ENCODE results near the gene HAUS8. TPM values are rescaled to one million over a fixed set of nuclear protein-coding genes. Genes with fewer than 3 reads are reported as not detected.

The HAUS8 gene
- total and polyA plus RNA-seq, 12 donors: 3.9 to 17.9 (median 9.0) TPM

DNA sequence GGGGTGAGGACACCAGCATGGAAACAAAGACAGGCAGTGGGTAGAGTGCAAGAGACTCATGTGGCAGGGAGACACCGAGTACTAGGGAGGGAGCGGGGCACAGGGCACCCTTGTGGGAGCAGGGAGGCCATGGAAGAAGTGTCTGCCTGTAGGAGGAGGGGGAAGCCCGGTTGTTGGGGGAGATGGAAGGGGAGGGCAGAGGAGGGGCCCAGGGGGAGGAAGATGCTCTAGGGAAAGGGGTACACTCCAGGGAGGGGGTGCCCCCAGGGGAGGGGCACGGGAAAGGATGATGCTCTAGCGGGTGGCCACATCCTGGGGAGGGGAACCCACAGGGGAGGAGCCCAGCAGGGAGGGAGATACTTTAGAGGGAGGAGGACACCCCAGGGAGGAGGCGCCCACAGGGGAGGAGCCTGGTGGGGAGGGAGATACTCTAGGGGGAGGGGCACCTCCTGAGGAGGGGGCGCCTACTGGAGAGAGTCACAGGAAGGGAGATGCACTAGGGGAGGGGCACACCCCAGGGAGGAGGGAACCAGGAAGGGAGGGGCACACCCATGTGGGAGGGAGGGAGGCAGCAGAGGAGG, 73.6 kb downstream of the HAUS8 start:
- H3K27ac ChIP-seq: no peak overlapping the region
- no peak overlapping the region for H3K4me3 ChIP-seq
- WGBS, 4 donors: 42 to 69% (median 54%) methylated on average over 6 to 7 of the region's 7 CpGs
- no peaks in the 10 kb centered on the region for H3K4me1 ChIP-seq (replicated peaks in 1 of 2)
- no peaks in the 10 kb centered on the region for H3K9me3 ChIP-seq (replicated peaks in 1 of 3)
- no peaks in the 10 kb centered on the region for H3K36me3 ChIP-seq (replicated peaks in 1 of 2)
- no peaks in the 10 kb centered on the region for H3K27me3 ChIP-seq
- DNase-seq: no peak
- TF ChIP-seq POLR2A (IDR thresholded peaks at IDR 0.05): no peak
- TF ChIP-seq, protein P1, sequence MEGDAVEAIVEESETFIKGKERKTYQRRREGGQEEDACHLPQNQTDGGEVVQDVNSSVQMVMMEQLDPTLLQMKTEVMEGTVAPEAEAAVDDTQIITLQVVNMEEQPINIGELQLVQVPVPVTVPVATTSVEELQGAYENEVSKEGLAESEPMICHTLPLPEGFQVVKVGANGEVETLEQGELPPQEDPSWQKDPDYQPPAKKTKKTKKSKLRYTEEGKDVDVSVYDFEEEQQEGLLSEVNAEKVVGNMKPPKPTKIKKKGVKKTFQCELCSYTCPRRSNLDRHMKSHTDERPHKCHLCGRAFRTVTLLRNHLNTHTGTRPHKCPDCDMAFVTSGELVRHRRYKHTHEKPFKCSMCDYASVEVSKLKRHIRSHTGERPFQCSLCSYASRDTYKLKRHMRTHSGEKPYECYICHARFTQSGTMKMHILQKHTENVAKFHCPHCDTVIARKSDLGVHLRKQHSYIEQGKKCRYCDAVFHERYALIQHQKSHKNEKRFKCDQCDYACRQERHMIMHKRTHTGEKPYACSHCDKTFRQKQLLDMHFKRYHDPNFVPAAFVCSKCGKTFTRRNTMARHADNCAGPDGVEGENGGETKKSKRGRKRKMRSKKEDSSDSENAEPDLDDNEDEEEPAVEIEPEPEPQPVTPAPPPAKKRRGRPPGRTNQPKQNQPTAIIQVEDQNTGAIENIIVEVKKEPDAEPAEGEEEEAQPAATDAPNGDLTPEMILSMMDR (IDR thresholded peaks at IDR 0.05): no peak
- intact Hi-C loops (cut with DNase I): no loop called here

Other genes with a start within 250 kb of the HAUS8 start
- gene SIN3B, start 246.1 kb downstream of the HAUS8 start, total RNA-seq: 10 to 100 TPM; 22.8 to 72.3 (median 35.1) TPM
- 100 to 1,000 TPM in 1 of 3 donors, 10 to 100 TPM in 2; 30.1 to 133 (median 56.7) TPM for gene SIN3B, start 246.1 kb downstream of the HAUS8 start, polyA plus RNA-seq
- gene F2RL3, start 186.5 kb downstream of the HAUS8 start, total RNA-seq: 1 to 10 TPM in 7 of 9 donors, under 1 TPM in 2; 0.17 to 3.8 (median 2.2) TPM
- gene F2RL3, start 186.5 kb downstream of the HAUS8 start, polyA plus RNA-seq: 1 to 10 TPM in 2 of 3 donors, under 1 TPM in 1; 0.62 to 3.1 (median 3.0) TPM
- 10 to 100 TPM in 3 of 9 donors, 1 to 10 TPM in 6; 5.2 to 19.1 (median 8.7) TPM for gene CPAMD8, start 48.6 kb downstream of the HAUS8 start, total RNA-seq
- gene CPAMD8, start 48.6 kb downstream of the HAUS8 start, polyA plus RNA-seq: 10 to 100 TPM in 2 of 3 donors, 1 to 10 TPM in 1; 3.1 to 33.7 (median 18.6) TPM
- gene MYO9B, start 325 bp upstream of the HAUS8 start, total RNA-seq: 100 to 1,000 TPM in 1 of 9 donors, 10 to 100 TPM in 8; 23.6 to 183 (median 85.3) TPM
- 100 to 1,000 TPM in 1 of 3 donors, 10 to 100 TPM in 2; 29.9 to 236 (median 99.6) TPM for gene MYO9B, start 325 bp upstream of the HAUS8 start, polyA plus RNA-seq
- 10 to 100 TPM; 26.5 to 55.6 (median 42.3) TPM for gene USE1, start 139.9 kb upstream of the HAUS8 start, total RNA-seq
- 10 to 100 TPM; 23.7 to 87.8 (median 75.3) TPM for gene USE1, start 139.9 kb upstream of the HAUS8 start, polyA plus RNA-seq
- gene OCEL1, start 150.8 kb upstream of the HAUS8 start, total RNA-seq: 10 to 100 TPM in 8 of 9 donors, 1 to 10 TPM in 1; 6.1 to 49.1 (median 33.6) TPM
- gene OCEL1, start 150.8 kb upstream of the HAUS8 start, polyA plus RNA-seq: 10 to 100 TPM; 10.3 to 48.2 (median 27.0) TPM
- gene NR2F6, start 170.5 kb upstream of the HAUS8 start, total RNA-seq: 100 to 1,000 TPM in 1 of 9 donors, 10 to 100 TPM in 8; 36.2 to 140 (median 57.0) TPM
- 10 to 100 TPM in 2 of 3 donors, 1 to 10 TPM in 1; 6.6 to 26.3 (median 22.6) TPM for gene NR2F6, start 170.5 kb upstream of the HAUS8 start, polyA plus RNA-seq
- gene USHBP1, start 189.3 kb upstream of the HAUS8 start, total RNA-seq: 10 to 100 TPM in 2 of 9 donors, 1 to 10 TPM in 7; 1.8 to 13.2 (median 4.1) TPM
- 10 to 100 TPM in 2 of 3 donors, under 1 TPM in 1; 0.71 to 23.6 (median 10.4) TPM for gene USHBP1, start 189.3 kb upstream of the HAUS8 start, polyA plus RNA-seq
- 100 to 1,000 TPM in 2 of 9 donors, 10 to 100 TPM in 7; 68.5 to 162 (median 79.7) TPM for gene BABAM1, start 192.0 kb upstream of the HAUS8 start, total RNA-seq
- gene BABAM1, start 192.0 kb upstream of the HAUS8 start, polyA plus RNA-seq: 100 to 1,000 TPM in 2 of 3 donors, 10 to 100 TPM in 1; 71.1 to 116 (median 101) TPM
- gene ANKLE1, start 206.4 kb upstream of the HAUS8 start, total RNA-seq: 1 to 10 TPM in 1 of 9 donors, under 1 TPM in 8; 0.17 to 1.8 (median 0.35) TPM
- 1 to 10 TPM in 1 of 3 donors, under 1 TPM in 2; 0.11 to 1.7 (median 0.64) TPM for gene ANKLE1, start 206.4 kb upstream of the HAUS8 start, polyA plus RNA-seq
- gene ABHD8, start 228.0 kb upstream of the HAUS8 start, total RNA-seq: 10 to 100 TPM; 13.6 to 60.0 (median 39.6) TPM
- 10 to 100 TPM in 2 of 3 donors, 1 to 10 TPM in 1; 2.3 to 33.1 (median 32.0) TPM for gene ABHD8, start 228.0 kb upstream of the HAUS8 start, polyA plus RNA-seq
- gene MRPL34, start 230.4 kb upstream of the HAUS8 start, total RNA-seq: 100 to 1,000 TPM in 8 of 9 donors, 10 to 100 TPM in 1; 95.8 to 358 (median 165) TPM
- 100 to 1,000 TPM; 101 to 144 (median 121) TPM for gene MRPL34, start 230.4 kb upstream of the HAUS8 start, polyA plus RNA-seq
- 10 to 100 TPM in 8 of 9 donors, 1 to 10 TPM in 1; 6.8 to 54.9 (median 36.0) TPM for gene DDA1, start 234.1 kb upstream of the HAUS8 start, total RNA-seq
- 10 to 100 TPM; 40.3 to 71.4 (median 50.4) TPM for gene DDA1, start 234.1 kb upstream of the HAUS8 start, polyA plus RNA-seq